A673 (cell line): Measurements from ENCODE around the gene PDE8B.

Experiments
- EZH2 ChIP-seq: fragments of 200-600 bp; sonication (generic); IDR thresholded peaks from 2 replicates; pipeline ENCODE4 v1.6.1; 2017; ENCODE audit warnings: borderline replicate concordance, low read depth, mild to moderate bottlenecking, mixed read lengths, antibody characterized with exemption, low read length; ENCODE audit not compliant: poor library complexity, severe bottlenecking
- TF ChIP-seq, protein P1 (sequence below): fragments of 300-800, 200-600 bp; sonication (generic); conservative IDR thresholded peaks from 2 replicates; pipeline ENCODE4 v1.5.1; 2017; ENCODE audit warnings: low read depth, mild to moderate bottlenecking, antibody characterized with exemption, low read length, moderate library complexity, mixed read lengths

DNA sequence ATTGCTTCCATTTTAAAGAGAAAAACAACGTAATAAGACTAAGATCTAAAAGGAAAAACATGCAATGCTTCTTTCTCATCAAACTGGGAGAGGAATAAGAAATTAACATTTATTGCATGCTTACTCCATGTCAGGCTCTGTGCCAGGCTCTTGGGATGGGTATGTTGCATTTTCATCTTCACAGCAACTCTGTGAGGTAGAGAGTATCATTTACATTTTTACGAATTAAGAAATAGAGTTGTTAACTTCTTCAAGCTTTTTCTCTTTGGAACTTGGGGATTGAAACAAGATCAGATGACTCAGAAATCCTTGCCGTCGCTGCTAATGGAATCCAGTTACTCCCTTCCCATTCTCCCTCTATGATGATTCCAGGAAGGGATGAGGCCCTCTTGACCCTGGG is 39.5 kb downstream of the PDE8B start:
- TF ChIP-seq, protein P1, sequence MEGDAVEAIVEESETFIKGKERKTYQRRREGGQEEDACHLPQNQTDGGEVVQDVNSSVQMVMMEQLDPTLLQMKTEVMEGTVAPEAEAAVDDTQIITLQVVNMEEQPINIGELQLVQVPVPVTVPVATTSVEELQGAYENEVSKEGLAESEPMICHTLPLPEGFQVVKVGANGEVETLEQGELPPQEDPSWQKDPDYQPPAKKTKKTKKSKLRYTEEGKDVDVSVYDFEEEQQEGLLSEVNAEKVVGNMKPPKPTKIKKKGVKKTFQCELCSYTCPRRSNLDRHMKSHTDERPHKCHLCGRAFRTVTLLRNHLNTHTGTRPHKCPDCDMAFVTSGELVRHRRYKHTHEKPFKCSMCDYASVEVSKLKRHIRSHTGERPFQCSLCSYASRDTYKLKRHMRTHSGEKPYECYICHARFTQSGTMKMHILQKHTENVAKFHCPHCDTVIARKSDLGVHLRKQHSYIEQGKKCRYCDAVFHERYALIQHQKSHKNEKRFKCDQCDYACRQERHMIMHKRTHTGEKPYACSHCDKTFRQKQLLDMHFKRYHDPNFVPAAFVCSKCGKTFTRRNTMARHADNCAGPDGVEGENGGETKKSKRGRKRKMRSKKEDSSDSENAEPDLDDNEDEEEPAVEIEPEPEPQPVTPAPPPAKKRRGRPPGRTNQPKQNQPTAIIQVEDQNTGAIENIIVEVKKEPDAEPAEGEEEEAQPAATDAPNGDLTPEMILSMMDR: no peak
- TF ChIP-seq EZH2: no peak
